Caco-2 (cell line): ENCODE measurements around the gene DUOXA1. TPM values are rescaled to one million over a fixed set of nuclear protein-coding genes. Genes with fewer than 3 reads are reported as not detected.

ENCODE experiments used
- BruUV-seq: library from RNA; stranded (reverse); fragments of 400-500 nt; replicated peaks from 2 replicates; lab custom pipeline; 2021; lab: Mats Ljungman, UMichigan
- CTCF ChIA-PET: fragments of 300-600 bp; sonication (Branson Sonifier 250); formaldehyde crosslinking; loops from one replicate; lab custom pipeline; 2022; ENCODE audit warnings: antibody characterized with exemption; lab: Charles Lee
- POLR2A ChIA-PET: fragments of 300-600 bp; sonication (Branson Sonifier 250); formaldehyde crosslinking; loops from one replicate; lab custom pipeline; 2022; ENCODE audit warnings: antibody characterized with exemption; lab: Charles Lee
- DNase-seq, 2 experiments: peaks; one replicate each; pipeline versions ENCODE4 v3.0.0 to v3.0.0-alpha.2; 2020 to 2022
- H3K27me3 ChIP-seq: replicated peaks from 2 replicates; pipeline ENCODE4 v1.6.0; 2011; ENCODE audit warnings: low read length; ENCODE audit not compliant: control insufficient read depth, insufficient read depth
- H3K36me3 ChIP-seq: 2 replicates; pipeline ENCODE4 v1.5.1; 2011; ENCODE audit warnings: low read length; ENCODE audit not compliant: control insufficient read depth, insufficient read depth
- H3K4me1 ChIP-seq: fragments of 250-450 bp; sonication (Bioruptor Pico); 2 replicates; pipeline ENCODE4 v1.5.1; 2020; ENCODE audit warnings: mild to moderate bottlenecking
- H3K4me3 ChIP-seq: 2 replicates; pipeline ENCODE4 v1.5.1; 2011; ENCODE audit warnings: low read depth, mild to moderate bottlenecking, control low read depth, low read length
- H3K9me3 ChIP-seq: fragments of 250-450 bp; sonication (Bioruptor Pico); 2 replicates; pipeline ENCODE4 v1.5.1; 2020; ENCODE audit warnings: mild to moderate bottlenecking, moderate library complexity
- H3K27ac Mint-ChIP-seq: one replicate; pipeline ENCODE4 v1.8.0; 2022; ENCODE audit warnings: mixed read lengths; ENCODE audit not compliant: unreplicated experiment
- H3K27me3 Mint-ChIP-seq: one replicate; pipeline ENCODE4 v1.8.0; 2022; ENCODE audit warnings: mixed read lengths; ENCODE audit not compliant: insufficient read depth, unreplicated experiment
- H3K36me3 Mint-ChIP-seq: one replicate; pipeline ENCODE4 v1.8.0; 2022; ENCODE audit warnings: mild to moderate bottlenecking, mixed read lengths; ENCODE audit not compliant: insufficient read depth, unreplicated experiment
- H3K4me1 Mint-ChIP-seq: one replicate; pipeline ENCODE4 v1.8.0; 2022; ENCODE audit warnings: low read depth, mixed read lengths; ENCODE audit not compliant: unreplicated experiment
- H3K4me3 Mint-ChIP-seq: one replicate; pipeline ENCODE4 v1.8.0; 2022; ENCODE audit warnings: mild to moderate bottlenecking, moderate library complexity, mixed read lengths; ENCODE audit not compliant: unreplicated experiment
- H3K9me3 Mint-ChIP-seq: one replicate; pipeline ENCODE4 v1.8.0; 2022; ENCODE audit warnings: mixed read lengths; ENCODE audit not compliant: unreplicated experiment
- CTCF ChIP-seq, 2 experiments: fragments of 200-600 bp in 1 of 2; IDR thresholded peaks; 1 replicate in 1 of 2; 2 replicates in 1 of 2; pipeline versions ENCODE4 v1.5.1 to v1.8.0; 2011 to 2022; ENCODE audit warnings: antibody characterized with exemption in 1 of 2, control low read depth in 1 of 2, inconsistent platforms in 1 of 2, low read depth in 1 of 2, low read length in 1 of 2, mild to moderate bottlenecking in 1 of 2, moderate library complexity in 1 of 2; ENCODE audit not compliant: insufficient read depth in 1 of 2, severe bottlenecking in 1 of 2, unreplicated experiment in 1 of 2
- intact Hi-C: fragments of 100-400 bp; cut with micrococcal nuclease; formaldehyde crosslinking; loops from one replicate; pipeline ENCODE4 v1.10.0; 2022; ENCODE audit not compliant: unreplicated experiment
- total RNA-seq: library from RNA; stranded (reverse); gene quantifications from 2 replicates; pipeline ENCODE4 v1.2.3, GENCODE V29; 2022

DUOXA1 gene
- total RNA-seq, 1 experiment from 2014 or later: not detected

GRCh38 chr15:45095661-45096060, 34.0 kb downstream of the DUOXA1 start:
- Histone ChIP-seq H3K27me3 (no peaks in the 10 kb centered on the region), H3K4me3 (no peak overlapping the region), H3K36me3 (no peaks in the 10 kb centered on the region), H3K4me1 (peaks cover 11% of the 10 kb centered on the region), H3K9me3 (no peaks in the 10 kb centered on the region)
- intact Hi-C loops: no loop called here
- BruUV-seq: no TSS peak
- DNase-seq: no peak
- POLR2A ChIA-PET: no interaction called here
- no peak overlapping the region for H3K4me3 Mint-ChIP-seq
- H3K4me1 Mint-ChIP-seq: peaks cover 13% of the 10 kb centered on the region
- CTCF ChIA-PET: interaction anchor here (0.9 kb wide), 1 partner anchor 15 kb away, joined by 3 read pairs; no protein-coding TSS in a partner anchor
- no peaks in the 10 kb centered on the region for H3K27me3 Mint-ChIP-seq
- H3K36me3 Mint-ChIP-seq: no peaks in the 10 kb centered on the region
- no peak overlapping the region for H3K27ac Mint-ChIP-seq
- no peaks in the 10 kb centered on the region for H3K9me3 Mint-ChIP-seq
- no peak for TF ChIP-seq CTCF (IDR thresholded peaks at IDR 0.05; ENCODE audit: insufficient read depth in 1 of 2, low read depth in 1 of 2, low read length in 1 of 2, severe bottlenecking in 1 of 2, unreplicated experiment in 1 of 2)

DNA sequence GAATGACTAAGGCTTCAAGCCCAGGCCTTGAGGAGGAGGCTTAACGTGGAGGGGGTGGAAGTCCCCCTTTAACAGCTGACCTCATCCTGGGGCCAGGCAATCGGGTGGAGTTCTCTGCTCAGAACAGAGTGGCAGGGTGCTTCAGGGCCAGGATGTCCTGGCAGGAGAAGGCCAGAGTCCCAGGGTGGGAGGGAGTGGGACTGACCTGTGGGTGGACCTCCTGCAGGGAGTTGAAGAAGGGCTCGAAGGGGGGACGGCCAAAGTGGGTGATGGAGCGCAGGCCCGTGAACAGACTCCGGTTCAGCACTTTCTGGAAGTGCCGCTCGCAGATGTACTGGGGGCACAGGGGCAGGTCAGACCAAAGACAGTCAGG, 35.3 kb downstream of the DUOXA1 start:
- no TSS peak for BruUV-seq
- no peak for DNase-seq
- H3K4me1 ChIP-seq: peaks cover 24% of the 10 kb centered on the region

GRCh38 chr15:45093622-45094357, 35.9 kb downstream of the DUOXA1 start:
- POLR2A ChIA-PET: no interaction called here
- Histone ChIP-seq H3K27me3 (no peaks in the 10 kb centered on the region), H3K4me1 (peaks cover 30% of the 10 kb centered on the region), H3K36me3 (no peaks in the 10 kb centered on the region), H3K9me3 (no peaks in the 10 kb centered on the region), H3K4me3 (no peak overlapping the region)
- H3K27me3 Mint-ChIP-seq: no peaks in the 10 kb centered on the region
- H3K4me3 Mint-ChIP-seq: no peak overlapping the region
- H3K36me3 Mint-ChIP-seq: no peaks in the 10 kb centered on the region
- H3K4me1 Mint-ChIP-seq: peaks cover 21% of the 10 kb centered on the region
- TF ChIP-seq CTCF (IDR thresholded peaks at IDR 0.05; ENCODE audit: insufficient read depth in 1 of 2, low read depth in 1 of 2, low read length in 1 of 2, severe bottlenecking in 1 of 2, unreplicated experiment in 1 of 2): no peak
- BruUV-seq: no TSS peak
- no peak overlapping the region for H3K27ac Mint-ChIP-seq
- no peak for DNase-seq
- CTCF ChIA-PET: interaction anchor here (0.8 kb wide), 1 partner anchor 25 kb away, joined by 3 read pairs; no protein-coding TSS in a partner anchor
- no peaks in the 10 kb centered on the region for H3K9me3 Mint-ChIP-seq
- intact Hi-C loops: no loop called here

More for the DNA sequence above, 35.3 kb downstream of the DUOXA1 start:
- H3K36me3 Mint-ChIP-seq: no peaks in the 10 kb centered on the region
- Histone ChIP-seq H3K9me3 (no peaks in the 10 kb centered on the region), H3K36me3 (no peaks in the 10 kb centered on the region), H3K4me3 (no peak overlapping the region), H3K27me3 (no peaks in the 10 kb centered on the region)
- ChIA-PET CTCF (no interaction called here), POLR2A (no interaction called here)
- H3K4me1 Mint-ChIP-seq: peaks cover 21% of the 10 kb centered on the region
- H3K4me3 Mint-ChIP-seq: no peak overlapping the region
- no peak for TF ChIP-seq CTCF (IDR thresholded peaks at IDR 0.05; ENCODE audit: insufficient read depth in 1 of 2, low read depth in 1 of 2, low read length in 1 of 2, severe bottlenecking in 1 of 2, unreplicated experiment in 1 of 2)
- H3K27me3 Mint-ChIP-seq: no peaks in the 10 kb centered on the region
- H3K27ac Mint-ChIP-seq: no peak overlapping the region
- no peaks in the 10 kb centered on the region for H3K9me3 Mint-ChIP-seq
- intact Hi-C loops: no loop called here
